ENCODE data around the gene HECTD2. TPM values are rescaled to one million over a fixed set of nuclear protein-coding genes. Genes with fewer than 3 reads are reported as not detected.

The HECTD2 gene
- polyA plus RNA-seq, 1 experiment, result 13.0 TPM

DNA sequence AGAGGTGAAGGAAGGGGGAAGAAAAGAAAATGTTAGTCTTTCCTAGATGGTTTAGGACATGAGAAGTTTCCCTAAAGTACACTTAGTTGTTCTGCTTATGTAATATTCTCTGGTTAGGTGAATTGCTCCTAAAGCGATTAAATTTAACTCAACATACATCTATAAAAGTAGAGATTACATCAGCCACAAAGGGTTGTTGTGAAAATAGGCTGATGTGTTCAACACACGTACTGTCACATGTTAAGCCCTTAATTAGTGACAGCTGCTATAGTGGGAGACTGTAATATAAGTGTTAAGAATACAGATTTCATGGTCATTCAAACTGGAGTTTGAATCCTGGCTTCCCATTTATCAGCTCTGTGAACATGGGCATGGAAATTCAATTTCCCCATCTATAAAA, 12.8 kb downstream of the HECTD2 start:
- no peak overlapping the region for H3K27ac ChIP-seq (ENCODE audit: low read depth, low read length)
- TF ChIP-seq, protein P1, sequence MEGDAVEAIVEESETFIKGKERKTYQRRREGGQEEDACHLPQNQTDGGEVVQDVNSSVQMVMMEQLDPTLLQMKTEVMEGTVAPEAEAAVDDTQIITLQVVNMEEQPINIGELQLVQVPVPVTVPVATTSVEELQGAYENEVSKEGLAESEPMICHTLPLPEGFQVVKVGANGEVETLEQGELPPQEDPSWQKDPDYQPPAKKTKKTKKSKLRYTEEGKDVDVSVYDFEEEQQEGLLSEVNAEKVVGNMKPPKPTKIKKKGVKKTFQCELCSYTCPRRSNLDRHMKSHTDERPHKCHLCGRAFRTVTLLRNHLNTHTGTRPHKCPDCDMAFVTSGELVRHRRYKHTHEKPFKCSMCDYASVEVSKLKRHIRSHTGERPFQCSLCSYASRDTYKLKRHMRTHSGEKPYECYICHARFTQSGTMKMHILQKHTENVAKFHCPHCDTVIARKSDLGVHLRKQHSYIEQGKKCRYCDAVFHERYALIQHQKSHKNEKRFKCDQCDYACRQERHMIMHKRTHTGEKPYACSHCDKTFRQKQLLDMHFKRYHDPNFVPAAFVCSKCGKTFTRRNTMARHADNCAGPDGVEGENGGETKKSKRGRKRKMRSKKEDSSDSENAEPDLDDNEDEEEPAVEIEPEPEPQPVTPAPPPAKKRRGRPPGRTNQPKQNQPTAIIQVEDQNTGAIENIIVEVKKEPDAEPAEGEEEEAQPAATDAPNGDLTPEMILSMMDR (IDR thresholded peaks at IDR 0.05; ENCODE audit: low read depth, low read length), result no peak
- ChIA-PET POLR2A (no interaction called here), CTCF (interaction anchor here (1.9 kb wide), 1 partner anchor 124 kb away, joined by 5 read pairs; no protein-coding TSS in a partner anchor)
- no peak overlapping the region for H3K4me3 ChIP-seq (ENCODE audit: low read depth, low read length)
- no peak for DNase-seq (ENCODE audit: low read depth, low spot score)
- no peaks in the 10 kb centered on the region for H3K9me3 ChIP-seq (ENCODE audit: control insufficient read depth, insufficient read depth, low read length)
- no peaks in the 10 kb centered on the region for H3K27me3 ChIP-seq (ENCODE audit: control insufficient read depth, insufficient read depth, low read length)

DNA sequence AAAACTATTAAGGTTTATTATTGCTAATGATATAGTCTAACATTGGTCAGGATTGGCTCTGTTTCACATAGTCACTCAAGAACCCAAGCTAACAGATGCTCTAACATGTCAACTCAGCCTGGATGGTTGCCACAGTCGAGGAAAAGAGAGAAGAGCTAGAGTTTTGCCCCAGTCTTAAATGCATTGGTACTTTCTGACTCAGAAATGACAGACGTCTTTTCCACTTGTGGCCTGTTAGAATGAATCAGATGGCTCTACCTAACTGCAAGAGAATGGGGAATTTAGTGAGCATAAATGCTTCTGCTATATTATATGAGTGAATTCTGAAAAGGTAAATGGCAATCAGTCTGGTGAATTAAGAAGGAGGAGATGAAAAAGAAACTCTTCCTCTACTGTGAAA, 13.9 kb downstream of the HECTD2 start:
- Histone ChIP-seq H3K27me3 (ENCODE audit: control insufficient read depth, insufficient read depth, low read length) (no peaks in the 10 kb centered on the region), H3K4me3 (ENCODE audit: low read depth, low read length) (no peak overlapping the region), H3K9me3 (ENCODE audit: control insufficient read depth, insufficient read depth, low read length) (no peaks in the 10 kb centered on the region), H3K27ac (ENCODE audit: low read depth, low read length) (no peak overlapping the region)
- TF ChIP-seq, protein P1 (IDR thresholded peaks at IDR 0.05; ENCODE audit: low read depth, low read length), result no peak
- ChIA-PET POLR2A (no interaction called here), CTCF (interaction anchor here (1.9 kb wide), 1 partner anchor 125 kb away, joined by 5 read pairs; no protein-coding TSS in a partner anchor)
- no peak for DNase-seq (ENCODE audit: low read depth, low spot score)

GRCh38 chr10:91432175-91432574, 22.0 kb downstream of the HECTD2 start:
- Histone ChIP-seq H3K27me3 (ENCODE audit: control insufficient read depth, insufficient read depth, low read length) (no peaks in the 10 kb centered on the region), H3K27ac (ENCODE audit: low read depth, low read length) (no peak overlapping the region), H3K4me3 (ENCODE audit: low read depth, low read length) (no peak overlapping the region), H3K9me3 (ENCODE audit: control insufficient read depth, insufficient read depth, low read length) (no peaks in the 10 kb centered on the region)
- CTCF ChIA-PET, result interaction anchor here (1.8 kb wide), 1 partner anchor 134 kb away, joined by 5 read pairs; no protein-coding TSS in a partner anchor
- DNase-seq (ENCODE audit: low read depth, low spot score), result no peak
- TF ChIP-seq, protein P1 (IDR thresholded peaks at IDR 0.05; ENCODE audit: low read depth, low read length), result no peak
- POLR2A ChIA-PET, result no interaction called here

DNA sequence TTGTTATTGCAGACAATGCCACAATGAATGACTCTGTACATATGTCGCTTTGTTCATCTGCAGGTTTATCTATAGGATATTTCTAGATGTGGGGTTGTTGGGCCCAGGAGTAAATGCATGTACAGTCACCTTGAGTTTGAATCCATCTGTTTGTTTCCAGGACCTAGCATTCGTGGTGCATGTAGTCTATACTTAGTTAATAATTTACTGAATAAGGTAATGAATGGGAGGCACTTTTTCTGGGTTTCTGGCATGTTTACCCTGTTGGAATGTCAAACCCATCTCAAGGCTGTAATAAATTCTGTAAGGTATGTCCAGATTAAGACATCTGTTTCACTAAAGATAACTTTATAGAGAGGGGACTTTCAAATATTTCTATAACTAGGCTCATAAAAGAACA, 23.5 kb downstream of the HECTD2 start:
- ChIA-PET CTCF (no interaction called here), POLR2A (no interaction called here)
- Histone ChIP-seq H3K27ac (ENCODE audit: low read depth, low read length) (no peak overlapping the region), H3K9me3 (ENCODE audit: control insufficient read depth, insufficient read depth, low read length) (no peaks in the 10 kb centered on the region), H3K4me3 (ENCODE audit: low read depth, low read length) (no peak overlapping the region), H3K27me3 (ENCODE audit: control insufficient read depth, insufficient read depth, low read length) (no peaks in the 10 kb centered on the region)
- TF ChIP-seq, protein P1 (IDR thresholded peaks at IDR 0.05; ENCODE audit: low read depth, low read length), result no peak
- no peak for DNase-seq (ENCODE audit: low read depth, low spot score)

GRCh38 chr10:91434041-91434440, 23.9 kb downstream of the HECTD2 start:
- no peak for DNase-seq (ENCODE audit: low read depth, low spot score)
- H3K9me3 ChIP-seq (ENCODE audit: control insufficient read depth, insufficient read depth, low read length), result no peaks in the 10 kb centered on the region
- H3K4me3 ChIP-seq (ENCODE audit: low read depth, low read length), result no peak overlapping the region
- H3K27ac ChIP-seq (ENCODE audit: low read depth, low read length), result no peak overlapping the region
- CTCF ChIA-PET, result interaction anchor here (1.4 kb wide), 1 partner anchor 11 kb away, joined by 4 read pairs; no protein-coding TSS in a partner anchor
- TF ChIP-seq, protein P1 (IDR thresholded peaks at IDR 0.05; ENCODE audit: low read depth, low read length), result no peak
- no peaks in the 10 kb centered on the region for H3K27me3 ChIP-seq (ENCODE audit: control insufficient read depth, insufficient read depth, low read length)
- POLR2A ChIA-PET, result no interaction called here

Measured in AG04450 (cell line).